Measurements from ENCODE around the gene EFNA2. TPM values are rescaled to one million over a fixed set of nuclear protein-coding genes. Genes with fewer than 3 reads are reported as not detected.
"Not testable (repeated sequence)": the region's sequence is repeated elsewhere in the genome, so short reads cannot be mapped to it uniquely, and the experiment has no call there.

EFNA2 gene
- total RNA-seq, 1 experiment from 2014 or later, result 1.0 TPM

DNA sequence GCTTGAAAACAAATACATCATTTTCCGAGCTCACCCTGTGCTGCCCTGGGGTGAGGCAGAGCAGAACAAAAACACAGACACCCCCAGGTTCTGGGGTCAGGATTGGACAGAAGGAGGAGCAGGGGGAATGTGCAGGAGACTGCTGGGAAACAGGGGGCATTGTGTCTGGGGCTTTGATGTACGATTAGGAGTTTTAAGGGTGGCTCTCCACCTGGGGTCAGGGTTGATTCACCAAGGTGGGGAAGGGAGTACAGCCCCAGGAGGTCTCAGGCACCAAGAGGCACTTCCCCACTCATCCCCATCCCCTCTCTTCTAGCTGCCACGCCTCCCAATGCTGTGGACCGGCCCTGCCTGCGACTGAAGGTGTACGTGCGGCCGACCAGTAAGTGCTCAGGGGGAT, 12.6 kb downstream of the EFNA2 start:
- no peak for DNase-seq (ENCODE audit: low spot score)

DNA sequence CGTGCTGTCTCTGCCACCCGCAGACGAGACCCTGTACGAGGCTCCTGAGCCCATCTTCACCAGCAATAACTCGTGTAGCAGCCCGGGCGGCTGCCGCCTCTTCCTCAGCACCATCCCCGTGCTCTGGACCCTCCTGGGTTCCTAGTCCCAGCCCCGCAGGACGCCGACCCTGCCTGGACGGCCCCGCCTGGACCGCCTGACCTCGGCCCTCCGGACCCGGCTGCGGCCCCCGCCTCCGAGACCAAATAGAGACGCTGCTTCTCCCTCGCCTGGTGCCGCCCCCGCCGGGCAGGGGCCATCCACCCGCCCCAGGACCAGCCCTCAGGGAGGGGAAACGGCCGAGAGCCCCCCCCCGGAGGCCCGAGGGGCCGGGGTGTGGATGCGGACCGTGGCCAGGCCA, 14.1 kb downstream of the EFNA2 start:
- no peak for DNase-seq (ENCODE audit: low spot score)

DNA sequence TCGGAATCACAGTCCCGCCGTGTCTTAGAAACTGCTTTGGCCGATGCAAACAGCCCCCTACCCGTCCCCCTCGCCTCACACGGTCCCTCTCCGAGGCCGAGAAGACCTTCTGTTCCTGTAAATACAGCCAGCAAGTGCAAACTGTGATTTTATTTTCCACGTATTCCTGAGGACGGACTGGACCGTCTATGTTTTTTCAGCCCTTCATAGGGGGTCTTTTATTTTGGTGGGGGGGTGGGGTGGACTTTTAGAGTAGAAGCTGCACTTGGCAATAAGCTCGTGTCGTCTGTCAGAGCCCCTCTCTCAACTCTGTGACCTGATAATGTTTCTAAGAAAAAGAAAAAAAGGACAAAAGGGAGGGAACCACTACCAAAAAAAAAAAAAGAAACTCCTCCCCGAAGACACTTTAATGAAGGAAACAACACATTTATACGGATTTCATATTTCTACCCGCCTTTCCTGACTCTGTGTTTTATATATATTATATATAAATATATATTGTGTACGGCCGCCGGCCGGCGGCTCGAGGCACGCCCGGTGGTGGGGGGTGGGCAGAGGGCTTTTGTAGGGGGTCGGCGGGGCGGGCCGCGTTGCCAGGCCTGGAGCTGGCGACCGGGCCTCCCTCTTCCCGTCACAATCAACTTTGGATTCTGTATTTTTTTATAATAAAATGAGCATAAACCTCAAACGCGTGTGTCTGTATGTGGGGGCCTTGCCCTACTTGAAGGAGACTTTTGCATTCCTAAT, 15.2 kb downstream of the EFNA2 start:
- DNase-seq (ENCODE audit: low spot score), result no peak

DNA sequence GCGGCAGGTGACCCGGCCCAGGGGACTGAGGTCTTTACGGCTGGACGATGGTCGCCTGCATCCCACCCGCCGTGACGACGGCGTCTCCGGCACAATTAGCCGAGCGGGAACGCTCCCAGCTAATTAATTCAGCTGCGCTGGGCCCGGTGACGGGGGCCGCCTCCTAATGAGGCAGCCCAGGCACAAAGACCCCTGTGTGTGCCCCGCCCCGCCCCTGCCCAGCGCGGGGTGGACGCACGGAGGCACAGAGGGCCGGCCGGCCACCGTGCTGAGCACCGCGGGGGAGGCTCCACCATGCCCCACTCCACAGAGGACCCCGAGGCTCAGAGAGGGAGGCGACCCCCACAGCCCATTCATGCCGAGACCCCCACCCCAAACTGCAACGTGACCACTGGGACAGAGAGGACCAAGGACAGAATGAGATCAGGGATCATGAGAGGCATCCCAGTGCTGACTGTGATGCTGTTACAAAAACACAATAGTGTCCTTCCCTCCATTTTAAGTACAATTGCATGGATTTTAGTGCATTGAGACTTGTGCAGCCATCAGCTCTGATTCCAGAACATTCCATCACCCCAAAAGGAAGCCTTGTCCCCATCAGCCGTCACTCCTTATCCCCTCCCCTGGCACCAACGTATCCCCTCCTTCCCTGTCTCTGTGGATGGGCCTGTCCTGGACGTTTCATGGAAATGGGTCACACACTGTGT, 17.0 kb downstream of the EFNA2 start:
- DNase-seq (ENCODE audit: low spot score), result no peak

DNA sequence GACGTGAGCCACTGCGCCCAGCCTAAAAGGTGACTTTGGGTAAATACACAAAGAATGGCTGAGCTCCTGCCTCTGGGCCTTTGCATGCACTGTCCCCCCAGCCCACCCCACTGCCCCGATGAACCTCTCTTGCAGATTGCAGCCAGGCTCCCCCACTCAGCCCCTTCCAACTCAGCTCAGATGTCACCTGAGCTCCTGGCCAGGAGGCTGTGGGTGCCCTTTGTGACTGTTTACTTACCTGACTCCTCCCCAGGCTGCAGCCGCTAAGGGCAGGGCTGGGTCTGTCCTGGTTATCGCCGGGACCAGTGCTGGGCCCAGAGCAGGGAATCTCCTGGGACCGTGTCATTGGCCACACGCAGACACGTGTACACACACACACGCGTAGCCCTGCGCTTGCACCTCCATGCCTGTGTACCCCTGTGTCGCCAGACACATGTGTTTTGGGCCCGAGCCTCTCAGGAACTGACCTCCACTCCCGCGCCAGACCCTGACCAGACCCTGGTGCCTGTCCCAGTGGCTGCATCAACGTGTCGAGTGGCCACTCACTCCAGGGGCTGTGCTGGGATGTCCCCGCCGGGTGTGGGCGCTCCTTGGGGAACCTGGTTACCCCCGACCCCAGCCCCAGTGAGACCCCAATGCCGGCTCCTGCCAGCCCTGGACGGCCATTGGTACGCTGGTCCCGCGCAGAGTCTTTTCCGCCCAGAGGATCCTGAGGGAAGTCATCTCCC, 18.7 kb downstream of the EFNA2 start:
- no peak for DNase-seq (ENCODE audit: low spot score)

DNA sequence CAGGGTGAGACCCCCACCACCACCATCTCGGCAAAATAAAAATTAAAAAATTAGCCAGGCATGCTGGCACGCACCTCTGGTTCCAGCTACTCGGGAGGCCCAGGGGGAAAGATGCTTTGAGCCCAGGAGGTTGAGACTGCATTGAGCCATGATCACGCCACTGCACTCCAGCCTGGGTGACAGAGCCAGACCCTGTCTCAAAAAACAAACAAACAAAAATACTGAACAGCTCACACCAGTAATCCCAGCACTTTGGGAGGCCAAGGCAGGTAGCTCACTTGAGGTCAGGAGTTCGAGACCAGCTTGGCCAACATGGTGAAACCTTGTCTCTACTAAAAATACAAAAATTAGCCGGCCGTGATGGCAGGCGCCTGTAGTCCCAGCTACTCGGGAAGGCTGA, 19.7 kb downstream of the EFNA2 start:
- not testable (repeated sequence) for DNase-seq (ENCODE audit: low spot score)

DNA sequence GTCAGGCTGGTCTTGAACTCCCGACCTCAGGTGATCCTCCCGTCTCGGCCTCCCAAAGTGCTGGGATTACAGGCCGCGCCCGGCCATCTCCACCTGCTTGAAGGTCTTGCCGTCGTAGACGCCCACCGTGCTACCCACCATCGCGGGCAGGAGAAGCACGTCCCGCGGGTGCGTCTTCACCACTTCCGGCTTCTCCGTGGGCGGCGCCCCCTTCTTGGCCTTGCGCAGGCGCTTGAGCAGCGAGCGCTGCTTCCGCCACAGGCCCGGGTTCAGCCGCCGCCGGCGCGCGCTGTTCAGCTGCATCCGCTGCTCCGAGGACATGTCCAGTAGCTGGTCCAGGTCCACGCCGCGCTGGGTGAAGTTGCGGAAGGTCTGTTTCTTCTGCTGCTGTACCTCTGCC, 21.6 kb downstream of the EFNA2 start:
- DNase-seq (ENCODE audit: low spot score), result no peak

DNA sequence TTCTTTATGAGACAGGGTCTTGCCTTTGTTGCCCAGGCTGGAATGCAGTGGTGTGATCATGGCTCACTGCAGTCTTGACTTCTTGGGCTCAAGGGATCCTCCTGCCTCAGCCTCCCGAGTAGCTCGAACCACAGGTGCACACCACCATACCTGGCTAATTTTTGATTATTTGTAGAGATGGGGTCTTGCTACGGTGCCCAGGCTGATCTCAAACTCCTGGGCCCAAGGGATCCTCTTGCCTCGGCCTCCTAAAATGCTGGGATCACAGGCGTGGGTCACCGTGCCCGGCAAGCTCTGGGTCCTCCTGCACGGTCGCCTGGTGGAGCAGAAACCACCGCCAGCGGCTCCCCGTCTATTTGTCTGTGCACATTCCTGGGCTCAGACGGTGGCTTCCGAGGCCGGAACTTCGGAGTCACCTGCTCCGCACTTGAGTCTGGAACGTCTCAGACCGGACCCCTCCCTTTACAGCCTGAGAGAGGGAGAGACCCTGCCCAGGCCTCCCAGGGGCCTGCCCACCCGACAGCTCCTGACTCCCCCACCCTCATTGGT, 22.2 kb downstream of the EFNA2 start:
- DNase-seq (ENCODE audit: low spot score), result no peak

DNA sequence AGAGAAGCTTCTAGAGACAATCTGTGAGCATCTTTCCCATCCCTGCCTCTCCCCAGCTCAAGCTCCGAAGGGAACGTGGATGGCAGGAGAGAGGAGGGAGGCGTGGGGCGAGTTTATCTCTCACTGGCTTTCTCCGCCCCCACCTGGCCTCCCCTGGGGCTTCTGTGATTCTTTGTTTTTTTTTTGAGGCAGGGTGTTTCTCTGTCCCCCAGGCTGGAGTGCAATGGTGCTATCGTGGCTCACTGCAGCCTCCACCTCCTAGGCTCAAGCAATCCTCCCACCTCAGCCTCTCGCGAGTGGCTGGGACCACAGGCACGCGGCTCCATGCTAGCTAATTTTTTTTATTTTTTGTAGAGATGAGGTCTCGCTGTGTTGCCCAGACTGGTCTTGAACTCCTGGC, 23.0 kb downstream of the EFNA2 start:
- DNase-seq (ENCODE audit: low spot score), result no peak

DNA sequence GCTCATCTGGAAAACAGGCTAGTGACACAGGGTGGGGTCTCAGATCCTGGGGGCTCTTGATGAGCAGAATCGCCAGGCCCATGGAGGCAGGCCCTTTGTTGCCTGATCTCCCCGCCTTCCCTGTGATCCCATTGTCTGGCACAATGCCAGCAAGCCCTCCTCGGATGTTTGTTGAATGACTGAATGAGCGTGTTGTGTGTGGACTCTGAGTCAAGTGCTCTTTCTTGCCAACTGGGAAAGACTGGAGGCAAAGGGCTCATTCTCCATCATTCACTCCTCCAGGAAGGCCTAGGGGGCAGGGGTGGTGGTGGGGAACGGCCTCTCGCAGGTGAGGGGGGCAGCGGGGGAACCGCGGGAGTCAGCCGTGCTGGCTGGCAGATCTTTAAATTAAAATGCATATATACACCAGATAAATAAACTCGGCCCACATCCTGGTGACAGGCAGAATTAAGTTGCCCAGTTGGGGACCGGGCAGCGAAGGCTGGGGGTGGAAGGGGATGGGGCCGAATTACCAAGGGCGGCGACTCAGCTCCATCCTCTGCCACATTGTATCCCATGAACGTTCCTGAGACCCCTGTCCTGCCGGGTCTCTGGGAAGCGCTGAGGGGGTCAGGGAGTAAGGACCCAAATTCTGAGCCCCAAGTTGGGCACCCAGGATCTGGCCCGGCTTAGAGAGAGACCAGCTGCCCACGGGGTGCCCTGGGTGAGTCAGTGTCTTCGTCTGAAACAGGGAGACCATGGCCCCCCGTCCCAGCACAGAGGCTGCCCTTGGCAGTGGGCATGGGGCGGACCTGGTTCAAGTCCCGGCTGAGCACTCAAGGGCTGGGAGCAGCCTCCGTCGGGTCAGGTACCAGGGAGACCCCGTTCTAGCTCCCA, 24.5 kb downstream of the EFNA2 start:
- no peak for DNase-seq (ENCODE audit: low spot score)

DNA sequence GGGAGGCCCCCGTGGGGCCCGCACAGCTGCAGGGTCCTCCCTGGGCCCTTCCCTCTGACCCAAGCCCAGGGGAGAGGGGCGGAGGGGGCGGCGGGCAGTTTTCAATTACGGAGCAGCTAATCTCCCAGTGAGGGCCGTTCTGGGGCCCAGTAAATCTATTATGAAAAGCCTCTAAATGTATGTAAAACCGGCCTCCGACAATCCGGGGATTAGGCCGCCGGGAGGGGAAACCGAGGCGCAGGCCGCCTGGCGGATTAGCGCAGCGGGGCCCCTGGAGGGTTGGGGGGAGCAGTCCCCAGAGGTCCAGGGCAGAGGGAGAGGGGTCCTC, 25.1 kb downstream of the EFNA2 start:
- no peak for DNase-seq (ENCODE audit: low spot score)

DNA sequence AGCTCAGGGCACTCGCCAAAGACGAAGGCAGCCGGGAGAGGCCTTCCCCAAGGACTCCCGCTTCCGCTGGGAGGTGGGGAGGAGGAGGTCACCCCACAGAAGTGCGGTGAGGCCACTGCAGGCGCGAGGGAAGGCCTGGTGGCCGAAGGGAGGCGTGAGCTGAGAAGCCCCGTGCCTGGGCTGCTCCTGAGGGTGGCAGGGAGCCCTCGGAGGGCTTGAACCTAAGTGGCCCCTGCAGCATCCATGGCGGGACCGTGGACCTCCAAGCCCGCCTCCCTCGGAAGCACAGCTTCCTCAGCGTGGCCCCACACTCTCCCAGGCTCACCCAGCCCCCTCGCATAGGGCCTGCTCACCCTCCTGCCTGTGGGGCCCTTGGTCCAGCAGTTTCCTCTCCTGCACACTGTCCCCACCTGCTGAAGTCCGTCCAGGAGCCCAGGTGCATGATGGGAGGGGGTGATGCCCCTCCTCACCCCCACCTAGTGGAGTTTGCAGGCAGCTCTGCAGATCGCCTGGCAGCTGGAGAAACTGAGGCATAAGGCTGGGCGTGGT, 25.9 kb downstream of the EFNA2 start:
- DNase-seq (ENCODE audit: low spot score), result no peak

DNA sequence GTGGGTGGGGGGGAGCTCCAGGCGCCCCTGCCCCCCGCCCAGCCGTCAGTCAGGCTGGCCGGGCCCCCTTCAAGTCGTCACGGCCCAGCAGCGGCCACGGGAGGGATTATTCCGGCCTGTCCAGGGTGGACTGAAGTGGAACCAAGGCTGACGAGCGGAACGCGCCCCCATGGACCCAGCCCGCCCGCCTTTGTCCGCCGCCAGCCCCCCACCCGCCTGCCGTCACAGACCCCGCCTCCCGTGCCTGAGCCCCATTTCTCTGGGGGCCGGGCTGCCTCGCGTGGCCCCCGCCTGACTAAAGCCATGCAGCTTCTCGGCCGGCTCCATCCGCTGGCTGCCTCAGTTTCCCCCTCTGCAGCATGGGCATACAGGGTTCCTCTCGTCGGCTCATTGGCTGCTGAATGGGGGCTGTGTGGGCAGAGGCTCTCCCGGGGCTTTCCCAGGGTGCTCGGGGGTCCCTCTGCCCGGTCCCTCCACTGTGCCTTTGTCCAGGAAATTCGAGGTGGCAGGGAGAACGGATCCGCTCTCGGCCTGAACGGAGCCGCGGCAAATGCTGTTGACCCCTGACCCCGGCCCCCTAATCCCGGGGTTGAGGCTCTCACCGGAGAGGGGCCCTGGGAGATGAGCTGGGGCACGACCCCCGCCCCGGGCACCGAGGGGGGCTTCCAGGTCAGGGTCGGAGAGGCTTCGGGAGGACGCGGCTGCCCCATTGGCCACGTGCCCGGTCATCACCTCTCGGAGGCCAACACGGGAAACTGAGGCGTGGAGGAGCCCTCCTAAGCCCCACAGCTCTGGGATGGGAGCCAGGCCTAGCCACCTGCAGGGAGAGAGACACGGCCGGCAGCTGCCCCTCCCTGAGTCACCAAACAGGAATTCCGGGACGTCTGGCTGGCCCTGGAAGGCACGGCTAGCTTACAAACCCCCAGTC, 27.4 kb downstream of the EFNA2 start:
- no peak for DNase-seq (ENCODE audit: low spot score)

DNA sequence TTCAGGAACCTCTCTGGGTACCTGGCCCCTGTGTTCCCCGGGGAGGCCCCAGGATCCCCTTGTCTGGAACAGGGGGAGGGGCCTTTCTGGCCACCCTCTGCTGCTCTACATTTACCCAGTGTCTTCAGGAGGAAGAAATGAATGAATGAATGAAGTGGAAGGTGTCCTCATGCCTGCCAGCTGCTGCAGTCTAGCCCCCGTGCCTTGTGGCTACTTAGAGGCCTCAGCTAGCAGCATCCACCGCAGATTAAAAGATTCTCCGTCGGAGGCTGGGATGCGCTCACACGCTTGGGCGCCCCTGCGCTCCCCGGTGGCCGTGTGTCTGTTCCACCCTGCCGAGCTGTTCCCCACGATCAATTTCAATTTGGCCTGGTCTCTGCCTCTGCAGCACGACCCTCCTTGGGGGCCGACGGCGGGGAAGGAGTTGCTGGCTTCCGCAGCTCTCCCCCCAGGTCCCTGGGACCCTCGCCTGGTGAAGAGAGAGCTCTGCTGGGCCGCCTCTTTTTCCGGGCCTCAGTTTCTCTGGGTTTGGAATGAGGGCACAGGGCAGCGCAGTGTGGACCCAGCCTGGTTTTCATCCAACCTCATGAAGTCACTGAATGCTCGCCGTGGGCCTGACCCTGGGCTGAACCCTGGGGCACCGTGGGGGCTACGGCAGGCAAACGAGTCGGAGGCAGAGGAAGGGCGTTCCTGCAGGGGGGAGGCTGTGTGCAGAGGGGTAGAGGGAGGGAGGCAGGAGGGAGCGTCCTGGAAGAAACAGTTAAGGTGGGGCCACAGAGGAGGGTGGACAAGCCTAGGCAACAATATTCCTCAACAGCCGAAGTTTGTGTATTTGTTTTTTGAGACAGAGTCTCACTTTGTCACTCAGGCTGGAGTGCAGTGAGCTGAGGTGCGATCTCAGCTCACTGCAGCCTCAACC, 28.3 kb downstream of the EFNA2 start:
- DNase-seq (ENCODE audit: low spot score), result no peak

DNA sequence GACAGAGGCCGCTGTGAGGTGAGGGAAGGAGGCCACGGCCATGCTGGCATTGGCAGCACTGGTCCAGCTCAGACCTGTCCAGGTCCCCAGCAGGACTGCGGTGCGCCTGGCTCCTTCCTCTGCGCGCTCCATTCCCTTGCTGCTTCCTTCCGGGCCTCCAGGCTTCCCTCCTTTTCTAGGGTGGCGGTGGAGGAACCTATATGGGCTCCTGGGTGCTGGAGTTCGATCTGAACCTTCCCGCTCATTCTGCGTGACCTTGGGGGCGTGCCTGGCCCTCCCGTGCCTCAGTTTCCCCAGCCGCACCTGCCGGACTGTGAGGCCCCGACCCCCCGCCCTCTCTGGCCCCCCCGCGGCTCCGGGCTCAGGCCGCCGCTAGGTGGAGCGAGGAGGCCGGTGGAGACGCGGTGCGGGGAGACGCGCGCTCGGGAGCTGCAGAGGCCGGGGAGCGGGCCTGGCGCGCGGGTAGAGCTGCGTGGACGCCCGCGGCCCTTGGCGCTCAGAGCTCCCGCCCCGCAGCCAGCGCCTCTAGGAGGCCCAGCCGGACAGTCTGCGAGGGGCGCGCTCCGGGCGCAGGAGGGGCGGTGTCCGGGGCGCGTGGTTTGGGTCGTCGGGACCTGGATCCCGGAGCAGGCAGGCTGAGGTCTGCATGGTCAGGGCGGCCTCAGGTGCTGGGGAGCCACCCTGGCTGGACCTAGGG, 29.9 kb downstream of the EFNA2 start:
- no peak for DNase-seq (ENCODE audit: low spot score)

DNA sequence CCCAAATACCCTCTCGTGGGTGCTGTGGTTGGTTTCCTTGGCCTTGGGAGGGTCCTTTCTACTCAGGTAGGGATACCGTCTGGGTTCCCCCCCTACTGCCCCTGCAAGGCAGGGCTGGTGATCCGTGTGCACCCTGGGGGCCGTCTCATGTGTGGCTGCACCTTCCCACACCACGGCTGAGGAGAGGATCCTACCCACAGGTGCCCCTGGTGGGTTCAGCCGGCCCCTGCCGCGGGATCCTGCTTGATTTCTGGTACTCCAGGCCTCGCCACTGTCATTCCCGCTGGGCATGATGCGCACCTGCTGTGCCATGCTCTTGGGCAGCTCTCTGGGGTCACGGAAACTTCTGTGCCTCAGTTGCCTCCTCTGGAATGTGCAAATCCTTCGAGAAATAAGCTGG, 30.8 kb downstream of the EFNA2 start:
- no peak for DNase-seq (ENCODE audit: low spot score)

DNA sequence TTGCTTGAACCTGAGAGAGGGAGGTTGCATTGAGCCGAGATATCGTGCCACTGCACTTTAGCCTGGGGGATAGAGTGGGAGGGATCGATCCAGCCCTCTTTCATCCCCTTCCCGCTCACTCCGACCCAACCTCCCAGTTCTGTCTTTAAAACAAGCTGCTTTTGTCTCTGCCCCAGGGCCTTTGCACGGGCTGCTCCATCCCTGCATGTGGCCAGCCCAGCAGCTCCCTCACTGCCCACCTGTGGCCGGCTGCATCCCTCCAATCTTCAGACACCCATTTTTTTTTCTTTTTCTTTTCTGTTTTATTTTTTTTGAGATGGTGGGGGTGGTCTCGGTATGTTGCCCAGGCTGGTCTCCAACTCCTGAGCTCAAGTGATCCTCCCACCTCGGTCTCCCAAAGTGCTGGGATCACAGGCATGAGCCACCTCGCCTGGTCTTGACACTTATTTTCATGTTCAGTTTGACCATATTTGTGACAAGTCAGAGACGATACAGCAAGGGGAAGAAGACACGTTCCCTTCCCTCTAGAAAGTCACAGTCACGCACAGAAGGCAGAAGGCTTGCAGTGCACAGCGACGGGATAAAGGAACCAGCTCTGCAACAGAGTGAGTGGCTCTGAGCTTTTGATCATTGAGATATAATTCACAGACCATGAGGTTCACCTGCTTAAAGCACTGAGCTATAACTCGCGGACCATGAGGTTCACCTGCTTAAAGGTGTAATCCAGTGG, 31.8 kb downstream of the EFNA2 start:
- DNase-seq (ENCODE audit: low spot score), result no peak
